Esophagus (tissue), 2 donors: ENCODE results near the gene ATP5F1D. TPM values are rescaled to one million over a fixed set of nuclear protein-coding genes. Genes with fewer than 3 reads are reported as not detected.
A peak's percentile ranks its signal among the peaks of the same experiment; 100 is the strongest.

Experiments used
- H3K27ac ChIP-seq, 2 donors: one replicate each; pipeline ENCODE4 v1.5.1; 2013; ENCODE audit warnings: low read depth in 2 of 2, mild to moderate bottlenecking in 2 of 2, inconsistent platforms in 1 of 2, low read length in 1 of 2, moderate library complexity in 1 of 2
- H3K27me3 ChIP-seq, 2 donors: one replicate each; pipeline ENCODE4 v1.6.1; 2013; ENCODE audit warnings: low read length in 2 of 2, control low read depth in 1 of 2, mild to moderate bottlenecking in 1 of 2; ENCODE audit not compliant: insufficient read depth in 2 of 2, control insufficient read depth in 1 of 2
- H3K36me3 ChIP-seq, 2 donors: one replicate each; pipeline ENCODE4 v1.6.1; 2013; ENCODE audit warnings: low read length in 1 of 2; ENCODE audit not compliant: control insufficient read depth in 2 of 2, insufficient read depth in 2 of 2
- H3K4me1 ChIP-seq, 2 donors: one replicate each; pipeline ENCODE4 v1.6.1; 2013; ENCODE audit warnings: low read length in 1 of 2; ENCODE audit not compliant: control insufficient read depth in 2 of 2, insufficient read depth in 2 of 2
- H3K4me3 ChIP-seq, 2 donors: one replicate each; pipeline ENCODE4 v1.5.1; 2013; ENCODE audit warnings: low read length in 2 of 2, mild to moderate bottlenecking in 2 of 2, low read depth in 1 of 2, moderate library complexity in 1 of 2
- H3K9me3 ChIP-seq, 2 donors: one replicate each; pipeline ENCODE4 v1.6.1; 2013; ENCODE audit warnings: mild to moderate bottlenecking in 2 of 2, low read depth in 1 of 2, low read length in 1 of 2, moderate library complexity in 1 of 2; ENCODE audit not compliant: control insufficient read depth in 2 of 2, insufficient read depth in 1 of 2
- WGBS, 2 donors: extraction: QIAGEN DNeasy Blood & Tissue Kit; methylation state at CpG; one replicate each; pipeline ENCODE4 v1.1.7; 2013; 5-methylcytosine and 5-hydroxymethylcytosine counted together
- polyA plus RNA-seq, 2 donors: library from polyadenylated mRNA; stranded (reverse); fragments of 200-250 nt; gene quantifications; one replicate each; pipeline ENCODE4 v1.2.3, GENCODE V29; 2013
- donor health status: healthy with polysubstance abuse.
- donor health status: Bipolar disorder and iron deficiency.

Gene ATP5F1D
- polyA plus RNA-seq, 2 donors = 234 to 289 TPM

GRCh38 chr19:1278713-1279660 is 37.4 kb downstream of the ATP5F1D start:
- Histone ChIP-seq H3K27ac (no peak overlapping the region), H3K27me3 (no peaks in the 10 kb centered on the region), H3K36me3 (peaks cover 6 to 34% of the 10 kb centered on the region in 2 donors), H3K4me1 (peaks cover 9 to 19% of the 10 kb centered on the region in 2 donors), H3K9me3 (no peaks in the 10 kb centered on the region), H3K4me3 (no peak overlapping the region)
- WGBS, 2 donors = 82 to 85% methylated on average over 22 to 25 of the region's 25 CpGs

- H3K9me3 ChIP-seq = no peaks in the 10 kb centered on the region
- 29 to 30% methylated on average over 10 of the region's 10 CpGs for whole genome bisulfite sequencing, 2 donors
- no peaks in the 10 kb centered on the region for H3K27me3 ChIP-seq
- H3K27ac ChIP-seq = no peak overlapping the region
- peaks cover 6 to 26% of the 10 kb centered on the region in 2 donors for H3K36me3 ChIP-seq
- no peak overlapping the region for H3K4me3 ChIP-seq
- peaks cover 9 to 21% of the 10 kb centered on the region in 2 donors for H3K4me1 ChIP-seq
These were observed 38.3 kb downstream of the ATP5F1D start for GRCh38 chr19:1279782-1280341.

GRCh38 chr19:1280636-1281568 is 39.4 kb downstream of the ATP5F1D start:
- Histone ChIP-seq H3K27ac (no peak overlapping the region), H3K4me1 (peaks cover 11 to 24% of the 10 kb centered on the region in 2 donors), H3K4me3 (no peak overlapping the region), H3K27me3 (peaks cover 0 to 3% of the 10 kb centered on the region in 2 donors), H3K9me3 (no peaks in the 10 kb centered on the region), H3K36me3 (peaks cover 6 to 23% of the 10 kb centered on the region in 2 donors)
- WGBS, 2 donors = 85 to 86% methylated on average over 45 to 53 of the region's 53 CpGs

GRCh38 chr19:1281569-1282287 is 40.2 kb downstream of the ATP5F1D start:
- Histone ChIP-seq H3K36me3 (peaks cover 6 to 21% of the 10 kb centered on the region in 2 donors), H3K27me3 (peaks cover 0 to 8% of the 10 kb centered on the region in 2 donors), H3K4me3 (no peak overlapping the region), H3K9me3 (no peaks in the 10 kb centered on the region), H3K4me1 (peaks cover 14 to 23% of the 10 kb centered on the region in 2 donors), H3K27ac (no peak overlapping the region)
- WGBS, 2 donors = 69% methylated on average over 15 of the region's 15 CpGs

GRCh38 chr19:1282588-1283206 is 41.1 kb downstream of the ATP5F1D start:
- H3K4me3 ChIP-seq = no peak overlapping the region
- peaks cover 0 to 17% of the 10 kb centered on the region in 2 donors for H3K27me3 ChIP-seq
- peaks cover 6 to 18% of the 10 kb centered on the region in 2 donors for H3K36me3 ChIP-seq
- WGBS, 2 donors = 75 to 79% methylated on average over 18 of the region's 18 CpGs
- no peak overlapping the region for H3K27ac ChIP-seq
- no peaks in the 10 kb centered on the region for H3K9me3 ChIP-seq
- peaks cover 18 to 20% of the 10 kb centered on the region in 2 donors for H3K4me1 ChIP-seq

- peaks cover 0 to 22% of the 10 kb centered on the region in 2 donors for H3K27me3 ChIP-seq
- no peaks in the 10 kb centered on the region for H3K9me3 ChIP-seq
- peaks cover 6 to 15% of the 10 kb centered on the region in 2 donors for H3K36me3 ChIP-seq
- peak overlapping the region in 1 of 2 donors; percentile 86 for H3K27ac ChIP-seq
- H3K4me3 ChIP-seq = no peak overlapping the region
- H3K4me1 ChIP-seq = peaks cover 20% of the 10 kb centered on the region in 2 donors
- 67 to 68% methylated on average over 27 to 29 of the region's 29 CpGs for WGBS, 2 donors
These were observed 41.8 kb downstream of the ATP5F1D start for GRCh38 chr19:1283207-1283916.

GRCh38 chr19:1283917-1284292 is 42.4 kb downstream of the ATP5F1D start:
- H3K4me1 ChIP-seq = peaks cover 20 to 21% of the 10 kb centered on the region in 2 donors
- H3K27me3 ChIP-seq = peaks cover 0 to 26% of the 10 kb centered on the region in 2 donors
- peaks cover 5 to 11% of the 10 kb centered on the region in 2 donors for H3K36me3 ChIP-seq
- H3K4me3 ChIP-seq = no peak overlapping the region
- no peaks in the 10 kb centered on the region for H3K9me3 ChIP-seq
- 68 to 73% methylated on average over 12 of the region's 12 CpGs for WGBS, 2 donors
- peak overlapping the region; percentile 57 to 86 for H3K27ac ChIP-seq

- Histone ChIP-seq H3K36me3 (peaks cover 0 to 7% of the 10 kb centered on the region in 2 donors), H3K4me3 (no peak overlapping the region), H3K9me3 (no peaks in the 10 kb centered on the region), H3K4me1 (peaks cover 20 to 25% of the 10 kb centered on the region in 2 donors), H3K27ac (peak overlapping the region; percentile 57 to 86), H3K27me3 (peaks cover 0 to 26% of the 10 kb centered on the region in 2 donors)
- 50 to 57% methylated on average over 20 of the region's 20 CpGs for WGBS, 2 donors
These were observed 42.9 kb downstream of the ATP5F1D start for GRCh38 chr19:1284293-1284978.
